Endothelial cell of umbilical vein (primary cell): ENCODE measurements around the gene DEK. TPM values are rescaled to one million over a fixed set of nuclear protein-coding genes. Genes with fewer than 3 reads are reported as not detected.

ENCODE experiments used
- BruUV-seq: library from RNA; stranded (reverse); fragments of 400-500 nt; replicated peaks from 2 replicates; lab custom pipeline; 2021; lab: Mats Ljungman, UMichigan
- CTCF ChIA-PET: fragments of 300-600, 350-600 bp; sonication (Branson Sonifier 250); formaldehyde crosslinking; loops from one replicate; lab custom pipeline; 2021; ENCODE audit warnings: antibody characterized with exemption, inconsistent platforms; lab: Charles Lee
- POLR2A ChIA-PET: fragments of 300-600, 350-600 bp; sonication (Branson Sonifier 250); formaldehyde crosslinking; loops from one replicate; lab custom pipeline; 2021; ENCODE audit warnings: antibody characterized with exemption, inconsistent platforms; lab: Charles Lee
- DNase-seq: peaks from one replicate; pipeline ENCODE4 v3.0.0-alpha.2; 2011; ENCODE audit warnings: low read depth, low spot score
- FAIRE-seq: peaks from 2 replicates; lab custom pipeline; 2011; peaks lifted over from hg19 to GRCh38; lab: Jason Lieb, UNC
- H2AFZ ChIP-seq: 2 replicates; pipeline ENCODE4 v1.6.0; 2012; ENCODE audit warnings: low read depth, low read length, control low read depth, inconsistent platforms
- H3K27ac ChIP-seq: 2 replicates; pipeline ENCODE4 v1.5.1; 2011; ENCODE audit warnings: low read depth, mild to moderate bottlenecking, control low read depth, low read length, moderate library complexity; ENCODE audit not compliant: insufficient read depth
- H3K27me3 ChIP-seq, 2 experiments: 2 replicates each; pipeline versions ENCODE4 v1.6.0 to v1.6.1; 2011; ENCODE audit warnings: low read length in 2 of 2, mixed read lengths in 1 of 2; ENCODE audit not compliant: control insufficient read depth in 2 of 2, insufficient read depth in 2 of 2
- H3K36me3 ChIP-seq, 2 experiments: 2 replicates in 1 of 2; 3 replicates in 1 of 2; pipeline ENCODE4 v1.5.1; 2011; ENCODE audit warnings: low read length in 2 of 2, mild to moderate bottlenecking in 1 of 2, moderate library complexity in 1 of 2; ENCODE audit not compliant: control insufficient read depth in 2 of 2, insufficient read depth in 2 of 2; ENCODE audit errors: extremely low read depth in 1 of 2
- H3K4me1 ChIP-seq: 3 replicates; pipeline ENCODE4 v1.5.1; 2011; ENCODE audit warnings: mild to moderate bottlenecking, low read length; ENCODE audit not compliant: control insufficient read depth, insufficient read depth; ENCODE audit errors: extremely low read depth
- H3K4me2 ChIP-seq: 2 replicates; pipeline ENCODE4 v1.6.1; 2011; ENCODE audit warnings: low read length, control low read depth, mixed read lengths; ENCODE audit not compliant: insufficient read depth
- H3K4me3 ChIP-seq, 3 experiments: fragments of 200-600 bp in 1 of 3; sonication (generic), shearing (Covaris generic) in 1 of 3; replicated peaks in 1 of 3; 2 replicates each; pipeline ENCODE4 v1.5.1; 2011 to 2016; ENCODE audit warnings: control low read depth in 3 of 3, low read length in 3 of 3, mild to moderate bottlenecking in 2 of 3, inconsistent platforms in 1 of 3, low read depth in 1 of 3, moderate library complexity in 1 of 3; ENCODE audit not compliant: insufficient read depth in 1 of 3
- H3K79me2 ChIP-seq: 2 replicates; pipeline ENCODE4 v1.6.0; 2012; ENCODE audit warnings: low read length, inconsistent platforms; ENCODE audit not compliant: control insufficient read depth, insufficient read depth
- H3K9ac ChIP-seq: replicated peaks from 2 replicates; pipeline ENCODE3; 2011; ENCODE audit warnings: low read length, control low read depth; ENCODE audit not compliant: insufficient read depth; ENCODE audit errors: extremely low read depth
- H3K9me1 ChIP-seq: replicated peaks from 3 replicates; pipeline ENCODE4 v1.6.0; 2011; ENCODE audit warnings: mild to moderate bottlenecking, low read length; ENCODE audit not compliant: control insufficient read depth, insufficient read depth; ENCODE audit errors: extremely low read depth
- H3K9me3 ChIP-seq: replicated peaks from 2 replicates; pipeline ENCODE4 v1.5.1; 2012; ENCODE audit warnings: low read length, inconsistent platforms; ENCODE audit not compliant: control insufficient read depth, insufficient read depth
- H4K20me1 ChIP-seq: replicated peaks from 2 replicates; pipeline ENCODE3; 2011; ENCODE audit warnings: mild to moderate bottlenecking, low read length; ENCODE audit not compliant: control insufficient read depth, insufficient read depth; ENCODE audit errors: extremely low read depth
- CTCF ChIP-seq, 2 donors: IDR thresholded peaks; 1 replicate in 1 of 2; 2 replicates in 1 of 2; pipeline ENCODE4 v1.5.1; 2011; ENCODE audit warnings: low read length in 2 of 2, mild to moderate bottlenecking in 2 of 2, moderate library complexity in 2 of 2, control low read depth in 1 of 2, inconsistent platforms in 1 of 2, low read depth in 1 of 2; ENCODE audit not compliant: insufficient read depth in 1 of 2; ENCODE audit errors: extremely low read depth in 1 of 2
- EZH2 ChIP-seq: IDR thresholded peaks from 2 replicates; pipeline ENCODE4 v1.6.1; 2012; ENCODE audit warnings: borderline replicate concordance, low read depth, mild to moderate bottlenecking, moderate library complexity, low read length, inconsistent platforms; ENCODE audit not compliant: severe bottlenecking
- FOS ChIP-seq: IDR thresholded peaks from 2 replicates; pipeline ENCODE4 v1.6.1; 2011; ENCODE audit warnings: mild to moderate bottlenecking, low read length, moderate library complexity, borderline replicate concordance; ENCODE audit not compliant: insufficient read depth
- GATA2 ChIP-seq: IDR thresholded peaks from 2 replicates; pipeline ENCODE4 v1.7.0; 2011; ENCODE audit warnings: low read depth, mild to moderate bottlenecking, moderate library complexity, mixed read lengths, low read length; ENCODE audit not compliant: insufficient read length, insufficient read depth
- JUN ChIP-seq: IDR thresholded peaks from 2 replicates; pipeline ENCODE4 v1.6.1; 2011; ENCODE audit warnings: borderline replicate concordance, low read depth; ENCODE audit not compliant: insufficient read length, insufficient read depth
- MAX ChIP-seq: IDR thresholded peaks from 2 replicates; pipeline ENCODE4 v1.6.1; 2011; ENCODE audit not compliant: insufficient read depth, insufficient read length
- MYC ChIP-seq: IDR thresholded peaks from one replicate; pipeline ENCODE4 v1.6.1; 2011; ENCODE audit warnings: mild to moderate bottlenecking, low read depth, low read length
- POLR2A ChIP-seq: IDR thresholded peaks from 2 replicates; pipeline ENCODE4 v1.6.1; 2012; ENCODE audit warnings: low read depth, mild to moderate bottlenecking, control low read depth, low read length
- POLR2AphosphoS5 ChIP-seq: IDR thresholded peaks from 2 replicates; pipeline ENCODE4 v1.6.1; 2012; ENCODE audit warnings: low read depth, mild to moderate bottlenecking, control low read depth, low read length, moderate library complexity; ENCODE audit not compliant: insufficient read depth
- dilution Hi-C: fragments of 300-500 bp; cut with MboI; formaldehyde crosslinking; loops from one replicate; pipeline ENCODE4 v1.15.0; 2019; ENCODE audit warnings: low sequenced_read_pairs; ENCODE audit not compliant: extremely low pct_ligation_motif_present
- intact Hi-C: fragments of 100-400 bp; cut with micrococcal nuclease; formaldehyde crosslinking; loops from one replicate; pipeline ENCODE4 v1.10.0; 2022
- polyA plus RNA-seq, 4 experiments: library from polyadenylated mRNA; depleted of rRNA in 3 of 4; stranded (reverse) in 3 of 4; unstranded in 1 of 4; fragments of >200 nt; gene quantifications; 2 replicates each; pipeline versions ENCODE4 v1.2.1 to v1.2.3, GENCODE V29; 2011 to 2012; ENCODE audit warnings: missing spikeins in 1 of 4
- total RNA-seq: library from RNA; stranded (reverse); gene quantifications from 2 replicates; pipeline ENCODE4 v1.2.3, GENCODE V29; 2021

DEK gene
- total and polyA plus RNA-seq, 2 donors (not counting 3 experiments of a cell fraction or from before 2014, with no cell fraction given), result 19.0 to 120 TPM

GRCh38 chr6:18241208-18242038 is 22.9 kb downstream of the DEK start:
- H3K27ac ChIP-seq, result peak overlapping the region; percentile 5
- intact Hi-C loops (no loop called here), dilution Hi-C loops (no loop called here)
- no peak overlapping the region for H2AFZ ChIP-seq
- ChIA-PET POLR2A (no interaction called here), CTCF (interaction anchor here (1.3 kb wide), 1 partner anchor 19 kb away, joined by 3 read pairs; no protein-coding TSS in a partner anchor)
- no peak for TF ChIP-seq EZH2
- TF ChIP-seq FOS, result peak; percentile 9
- no peak for TF ChIP-seq GATA2
- no TSS peak for BruUV-seq
- H3K9me1 ChIP-seq, result no peaks in the 10 kb centered on the region
- H3K9ac ChIP-seq, result no peak overlapping the region
- H3K79me2 ChIP-seq, result peaks cover 64% of the 10 kb centered on the region
- DNase-seq (peak; percentile 23), FAIRE-seq (no peak)
- no peak overlapping the region for H3K4me2 ChIP-seq
- H3K4me3 ChIP-seq, result no peak overlapping the region
- H3K9me3 ChIP-seq, result no peaks in the 10 kb centered on the region
- H4K20me1 ChIP-seq, result no peaks in the 10 kb centered on the region
- H3K4me1 ChIP-seq, result peaks cover 14% of the 10 kb centered on the region
- no peaks in the 10 kb centered on the region for H3K27me3 ChIP-seq
- H3K36me3 ChIP-seq, result peaks cover 9 to 32% of the 10 kb centered on the region in 2 experiments

- FAIRE-seq (no peak), DNase-seq (no peak)
- Histone ChIP-seq H3K9me1 (no peaks in the 10 kb centered on the region), H3K27ac (no peak overlapping the region), H3K4me2 (no peak overlapping the region), H3K9ac (no peak overlapping the region), H3K79me2 (peaks cover 62% of the 10 kb centered on the region), H3K9me3 (no peaks in the 10 kb centered on the region), H3K27me3 (no peaks in the 10 kb centered on the region), H3K36me3 (peaks cover 6 to 24% of the 10 kb centered on the region in 2 experiments), H4K20me1 (no peaks in the 10 kb centered on the region), H3K4me3 (no peak overlapping the region), H2AFZ (no peak overlapping the region), H3K4me1 (peaks cover 14% of the 10 kb centered on the region)
- ChIA-PET POLR2A (no interaction called here), CTCF (interaction anchor here (1.3 kb wide), 1 partner anchor 18 kb away, joined by 3 read pairs; no protein-coding TSS in a partner anchor)
- intact Hi-C loops (no loop called here), dilution Hi-C loops (no loop called here)
- BruUV-seq, result no TSS peak
- TF ChIP-seq GATA2 (no peak), FOS (no peak), JUN (no peak), MAX (no peak), POLR2AphosphoS5 (no peak), EZH2 (no peak), POLR2A (no peak), CTCF (IDR thresholded peaks at IDR 0.05; ENCODE audit: extremely low read depth in 1 of 2, insufficient read depth in 1 of 2, low read depth in 1 of 2, low read length in 2 of 2) (no peak), MYC (no peak)
Observed at GRCh38 chr6:18240230-18240629, 24.1 kb downstream of the DEK start.
